ENCODE results near the gene TMEM45A. TPM values are rescaled to one million over a fixed set of nuclear protein-coding genes. Genes with fewer than 3 reads are reported as not detected.
A peak's percentile ranks its signal among the peaks of the same experiment; 100 is the strongest.

TMEM45A gene
- total RNA-seq, 1 experiment from 2014 or later: 10.1 TPM

DNA sequence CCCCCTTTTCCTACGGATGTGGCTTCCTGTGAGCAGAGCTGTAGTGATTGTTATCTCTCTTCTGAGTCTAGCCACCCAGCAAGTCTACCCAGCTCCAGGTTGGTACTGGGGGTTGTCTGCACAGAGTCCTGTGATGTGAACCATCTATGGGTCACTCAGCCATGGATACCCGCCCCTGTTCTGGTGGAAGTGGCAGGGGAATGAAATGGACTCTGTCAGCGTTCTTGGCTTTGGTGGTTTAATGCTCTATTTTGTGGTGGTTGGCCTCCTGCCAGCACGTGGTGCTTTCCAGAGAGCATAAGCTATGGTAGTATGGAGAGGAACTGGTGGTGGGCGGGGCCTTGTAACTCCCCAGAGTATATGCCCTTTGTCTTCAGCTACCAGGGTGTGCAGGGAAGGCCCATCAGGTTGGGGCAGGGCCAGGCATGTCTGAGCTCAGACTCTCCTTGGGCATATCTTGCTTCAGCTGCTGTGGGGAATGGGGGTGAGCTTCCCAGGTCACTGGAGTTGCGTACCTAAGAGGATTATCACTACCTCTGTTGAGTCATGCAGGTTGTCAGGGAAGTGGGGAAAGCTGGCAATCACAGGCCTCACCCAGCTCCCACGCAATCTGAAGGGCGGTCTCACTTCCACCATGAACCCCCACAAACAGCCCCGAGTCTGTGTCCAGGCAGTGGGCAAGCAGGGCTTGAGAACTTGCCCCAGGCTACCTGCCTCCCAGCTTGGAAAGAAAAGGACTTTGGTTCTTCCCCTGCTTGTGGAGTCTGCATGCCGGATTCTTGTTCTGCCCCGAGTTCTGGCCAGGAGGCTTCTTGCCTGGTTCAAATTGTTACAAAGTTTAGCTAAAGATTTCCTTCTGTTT lies 108.0 kb downstream of the TMEM45A start:
- Histone ChIP-seq H4K5ac (ENCODE audit: insufficient read length, low read depth, low read length) (no peak overlapping the region), H4K20me1 (ENCODE audit: control insufficient read depth, insufficient read depth, insufficient read length) (no peaks in the 10 kb centered on the region), H3T11ph (ENCODE audit: low read length) (no peak overlapping the region), H3K9me3 (ENCODE audit: control insufficient read depth, low read depth, low read length) (no peaks in the 10 kb centered on the region), H2AFZ (ENCODE audit: low read length) (no peak overlapping the region), H3K4me2 (ENCODE audit: insufficient read depth, insufficient read length, low read length) (no peak overlapping the region), H2BK20ac (ENCODE audit: low read depth, low read length, poor library complexity, severe bottlenecking) (no peak overlapping the region), H3K4me1 (ENCODE audit: insufficient read depth, low read length) (peaks cover 3% of the 10 kb centered on the region; the same call in 1 of the 2 replicates), H3K23ac (ENCODE audit: insufficient read length, low read depth, low read length) (no peak overlapping the region), H3K79me2 (ENCODE audit: insufficient read depth, low read length) (no peaks in the 10 kb centered on the region), H2BK5ac (ENCODE audit: insufficient read length, low read length) (no peak overlapping the region), H3K27ac (ENCODE audit: insufficient read length, low read depth, low read length) (no peak overlapping the region), H3K56ac (ENCODE audit: insufficient read length, low read depth, low read length) (no peak overlapping the region), H3K18ac (ENCODE audit: insufficient read length, low read depth, low read length) (no peak overlapping the region), H3K9ac (ENCODE audit: extremely low read depth, insufficient read length, low read length) (no peak overlapping the region), H3K14ac (ENCODE audit: insufficient read depth, low read length) (no peak overlapping the region), H3K27me3 (ENCODE audit: insufficient read depth, low read length) (no peaks in the 10 kb centered on the region), H4K91ac (ENCODE audit: insufficient read length, low read depth, low read length) (no peak overlapping the region), H2BK15ac (ENCODE audit: low read depth, low read length) (no peak overlapping the region), H4K8ac (replicated peaks; ENCODE audit: insufficient read length, low read depth, low read length) (no peak overlapping the region), H2BK12ac (ENCODE audit: insufficient read length, low read depth, low read length) (no peak overlapping the region), H2AK5ac (ENCODE audit: insufficient read length, low read length) (no peak overlapping the region), H3K23me2 (ENCODE audit: insufficient read length, low read depth, low read length, poor library complexity, severe bottlenecking) (no peaks in the 10 kb centered on the region), H3K4ac (ENCODE audit: low read depth, low read length) (no peak overlapping the region), H3K79me1 (ENCODE audit: insufficient read depth, low read depth, low read length, poor library complexity, severe bottlenecking) (no peaks in the 10 kb centered on the region), H2BK120ac (ENCODE audit: low read depth, low read length, poor library complexity, severe bottlenecking) (no peak overlapping the region)
- TF ChIP-seq, protein P1, sequence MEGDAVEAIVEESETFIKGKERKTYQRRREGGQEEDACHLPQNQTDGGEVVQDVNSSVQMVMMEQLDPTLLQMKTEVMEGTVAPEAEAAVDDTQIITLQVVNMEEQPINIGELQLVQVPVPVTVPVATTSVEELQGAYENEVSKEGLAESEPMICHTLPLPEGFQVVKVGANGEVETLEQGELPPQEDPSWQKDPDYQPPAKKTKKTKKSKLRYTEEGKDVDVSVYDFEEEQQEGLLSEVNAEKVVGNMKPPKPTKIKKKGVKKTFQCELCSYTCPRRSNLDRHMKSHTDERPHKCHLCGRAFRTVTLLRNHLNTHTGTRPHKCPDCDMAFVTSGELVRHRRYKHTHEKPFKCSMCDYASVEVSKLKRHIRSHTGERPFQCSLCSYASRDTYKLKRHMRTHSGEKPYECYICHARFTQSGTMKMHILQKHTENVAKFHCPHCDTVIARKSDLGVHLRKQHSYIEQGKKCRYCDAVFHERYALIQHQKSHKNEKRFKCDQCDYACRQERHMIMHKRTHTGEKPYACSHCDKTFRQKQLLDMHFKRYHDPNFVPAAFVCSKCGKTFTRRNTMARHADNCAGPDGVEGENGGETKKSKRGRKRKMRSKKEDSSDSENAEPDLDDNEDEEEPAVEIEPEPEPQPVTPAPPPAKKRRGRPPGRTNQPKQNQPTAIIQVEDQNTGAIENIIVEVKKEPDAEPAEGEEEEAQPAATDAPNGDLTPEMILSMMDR (conservative IDR thresholded peaks at IDR 0.05): no peak
- Mint-ChIP-seq H3K4me3 (no peak overlapping the region), H3K4me1 (peaks cover 23 to 24% of the 10 kb centered on the region in 2 experiments), H3K27me3 (ENCODE audit: low read depth) (no peaks in the 10 kb centered on the region; the same call in 1 of the 2 replicates), H3K36me3 (ENCODE audit: insufficient read depth in 1 of 3, low read depth in 3 of 3) (peaks cover 0 to 8% (median 2%) of the 10 kb centered on the region in 3 experiments; a peak in 2 of 7 replicates), H3K27ac (0 out of 7 replicates have a peak overlapping the region, but pooled peaks of 1 of the 3 experiments have one; percentile 17), H3K9me3 (peaks cover 4 to 7% of the 10 kb centered on the region in 2 experiments; a peak in 4 of 5 replicates)
- no CpG with 5 or more reads among the region's 11 CpGs for WGBS (ENCODE audit: extremely low coverage, insufficient read length, low lambda C conversion rate)
- no peak for DNase-seq
